ENCODE measurements around the gene KIF26A.

KIF26A gene

GRCh38 chr14:104190396-104191000, 52.1 kb downstream of the KIF26A start:
- no peak overlapping the region for H3K9ac ChIP-seq (ENCODE audit: low read length)
- no peak overlapping the region for H3K4me3 ChIP-seq (ENCODE audit: low read length)
- H3K4me1 ChIP-seq (ENCODE audit: control insufficient read depth, insufficient read depth, low read length) = no peaks in the 10 kb centered on the region
- H3K27ac ChIP-seq (ENCODE audit: low read depth, low read length) = no peak overlapping the region
- H3K27me3 ChIP-seq (ENCODE audit: control insufficient read depth, insufficient read depth, low read length) = no peaks in the 10 kb centered on the region
- H3K36me3 ChIP-seq (ENCODE audit: control insufficient read depth, insufficient read depth, low read length) = no peaks in the 10 kb centered on the region

DNA sequence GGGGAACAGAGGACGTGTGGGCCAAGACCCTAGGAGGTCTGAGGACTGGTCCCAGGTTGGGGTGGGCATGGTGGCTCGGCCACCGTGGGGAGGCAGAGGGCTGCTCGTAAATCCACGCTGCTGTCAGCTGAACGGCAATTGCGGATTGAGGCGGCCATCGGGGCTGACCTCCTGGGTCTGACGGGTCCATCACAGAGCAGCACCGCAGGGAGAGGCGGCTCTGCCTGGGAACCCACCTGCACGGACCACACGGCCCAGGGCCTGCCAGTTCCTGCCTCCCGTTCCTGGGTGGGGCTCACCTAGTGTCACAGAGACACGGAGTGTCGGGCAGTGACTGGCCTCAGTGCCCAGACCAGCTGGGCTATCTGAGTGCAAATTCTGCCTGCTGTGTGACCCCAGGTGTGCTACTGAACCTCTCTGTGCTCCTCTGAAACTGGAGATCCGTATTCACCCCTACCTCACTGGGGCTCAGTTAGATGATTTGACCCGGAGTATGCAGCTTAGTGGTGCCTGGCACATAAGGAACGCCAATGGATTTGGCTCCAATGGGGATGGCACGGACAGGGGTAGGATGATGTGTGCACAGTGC, 53.1 kb downstream of the KIF26A start:
- Histone ChIP-seq H3K4me3 (ENCODE audit: low read length) (no peak overlapping the region), H3K4me1 (ENCODE audit: control insufficient read depth, insufficient read depth, low read length) (no peaks in the 10 kb centered on the region), H3K36me3 (ENCODE audit: control insufficient read depth, insufficient read depth, low read length) (no peaks in the 10 kb centered on the region), H3K27ac (ENCODE audit: low read depth, low read length) (no peak overlapping the region), H3K27me3 (ENCODE audit: control insufficient read depth, insufficient read depth, low read length) (no peaks in the 10 kb centered on the region), H3K9ac (ENCODE audit: low read length) (no peak overlapping the region)

GRCh38 chr14:104192146-104192882, 53.9 kb downstream of the KIF26A start:
- Histone ChIP-seq H3K27ac (ENCODE audit: low read depth, low read length) (no peak overlapping the region), H3K9ac (ENCODE audit: low read length) (no peak overlapping the region), H3K36me3 (ENCODE audit: control insufficient read depth, insufficient read depth, low read length) (no peaks in the 10 kb centered on the region), H3K27me3 (ENCODE audit: control insufficient read depth, insufficient read depth, low read length) (no peaks in the 10 kb centered on the region), H3K4me1 (ENCODE audit: control insufficient read depth, insufficient read depth, low read length) (no peaks in the 10 kb centered on the region), H3K4me3 (ENCODE audit: low read length) (no peak overlapping the region)

GRCh38 chr14:104192883-104193245, 54.5 kb downstream of the KIF26A start:
- Histone ChIP-seq H3K9ac (ENCODE audit: low read length) (no peak overlapping the region), H3K4me3 (ENCODE audit: low read length) (no peak overlapping the region), H3K27me3 (ENCODE audit: control insufficient read depth, insufficient read depth, low read length) (no peaks in the 10 kb centered on the region), H3K36me3 (ENCODE audit: control insufficient read depth, insufficient read depth, low read length) (no peaks in the 10 kb centered on the region), H3K4me1 (ENCODE audit: control insufficient read depth, insufficient read depth, low read length) (no peaks in the 10 kb centered on the region), H3K27ac (ENCODE audit: low read depth, low read length) (no peak overlapping the region)

DNA sequence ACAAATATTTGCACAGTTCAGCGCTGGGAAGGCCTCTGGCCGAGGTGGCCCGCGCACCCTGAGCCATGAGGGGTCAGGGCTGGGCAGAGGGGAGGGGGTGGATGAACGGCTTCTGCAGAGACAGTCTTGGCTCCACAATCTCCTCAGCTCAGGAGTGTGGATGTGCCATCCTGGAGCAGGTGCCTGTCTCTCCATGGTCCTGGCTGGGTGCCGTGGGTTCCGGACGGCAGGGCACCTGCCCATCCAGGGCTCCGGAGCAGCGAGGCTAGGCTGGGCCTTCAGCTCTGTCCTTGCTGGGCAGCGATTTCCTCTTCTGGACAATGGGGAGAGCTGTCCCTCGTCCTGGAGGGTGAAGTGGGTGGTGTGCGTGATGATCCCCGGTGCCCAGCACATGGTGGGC, 55.6 kb downstream of the KIF26A start:
- H3K27me3 ChIP-seq (ENCODE audit: control insufficient read depth, insufficient read depth, low read length) = no peaks in the 10 kb centered on the region

GRCh38 chr14:104194716-104195115, 56.3 kb downstream of the KIF26A start:
- H3K36me3 ChIP-seq (ENCODE audit: control insufficient read depth, insufficient read depth, low read length) = no peaks in the 10 kb centered on the region
- no peak overlapping the region for H3K27ac ChIP-seq (ENCODE audit: low read depth, low read length)
- H3K9ac ChIP-seq (ENCODE audit: low read length) = no peak overlapping the region
- H3K4me1 ChIP-seq (ENCODE audit: control insufficient read depth, insufficient read depth, low read length) = no peaks in the 10 kb centered on the region
- H3K4me3 ChIP-seq (ENCODE audit: low read length) = no peak overlapping the region
- H3K27me3 ChIP-seq (ENCODE audit: control insufficient read depth, insufficient read depth, low read length) = no peaks in the 10 kb centered on the region

More for the DNA sequence above, 55.6 kb downstream of the KIF26A start:
- H3K4me1 ChIP-seq (ENCODE audit: control insufficient read depth, insufficient read depth, low read length) = no peaks in the 10 kb centered on the region
- no peaks in the 10 kb centered on the region for H3K36me3 ChIP-seq (ENCODE audit: control insufficient read depth, insufficient read depth, low read length)
- H3K27ac ChIP-seq (ENCODE audit: low read depth, low read length) = no peak overlapping the region
- H3K9ac ChIP-seq (ENCODE audit: low read length) = no peak overlapping the region
- H3K4me3 ChIP-seq (ENCODE audit: low read length) = no peak overlapping the region

- no peaks in the 10 kb centered on the region for H3K4me1 ChIP-seq (ENCODE audit: control insufficient read depth, insufficient read depth, low read length)
- H3K4me3 ChIP-seq (ENCODE audit: low read length) = no peak overlapping the region
- H3K27ac ChIP-seq (ENCODE audit: low read depth, low read length) = no peak overlapping the region
- H3K36me3 ChIP-seq (ENCODE audit: control insufficient read depth, insufficient read depth, low read length) = no peaks in the 10 kb centered on the region
- no peaks in the 10 kb centered on the region for H3K27me3 ChIP-seq (ENCODE audit: control insufficient read depth, insufficient read depth, low read length)
- H3K9ac ChIP-seq (ENCODE audit: low read length) = no peak overlapping the region
Measured at GRCh38 chr14:104195361-104195760, 57.0 kb downstream of the KIF26A start.

DNA sequence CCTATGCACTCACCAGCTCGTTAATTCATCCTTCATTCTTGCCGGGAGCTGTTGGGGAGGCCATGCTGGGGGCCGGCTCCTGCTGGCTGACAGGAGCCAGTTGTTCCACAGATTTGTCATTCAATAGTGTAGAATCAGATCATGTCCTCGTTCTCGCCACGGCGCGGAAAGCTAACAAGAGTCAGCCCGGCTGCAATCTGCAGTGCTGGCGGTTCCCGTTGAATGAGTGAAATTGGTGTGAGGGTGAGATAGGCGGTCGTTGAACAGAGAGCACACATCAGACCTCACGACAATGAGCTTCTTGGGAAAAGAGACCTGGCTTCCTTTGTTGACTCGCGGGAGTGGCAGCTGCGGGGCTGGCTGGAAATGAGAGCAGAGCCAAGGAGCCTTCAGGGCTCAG, 57.5 kb downstream of the KIF26A start:
- H3K27me3 ChIP-seq (ENCODE audit: control insufficient read depth, insufficient read depth, low read length) = no peaks in the 10 kb centered on the region
- H3K27ac ChIP-seq (ENCODE audit: low read depth, low read length) = no peak overlapping the region
- no peaks in the 10 kb centered on the region for H3K36me3 ChIP-seq (ENCODE audit: control insufficient read depth, insufficient read depth, low read length)
- H3K4me1 ChIP-seq (ENCODE audit: control insufficient read depth, insufficient read depth, low read length) = no peaks in the 10 kb centered on the region
- no peak overlapping the region for H3K4me3 ChIP-seq (ENCODE audit: low read length)
- H3K9ac ChIP-seq (ENCODE audit: low read length) = no peak overlapping the region

GRCh38 chr14:104196461-104197140, 58.2 kb downstream of the KIF26A start:
- Histone ChIP-seq H3K36me3 (ENCODE audit: control insufficient read depth, insufficient read depth, low read length) (no peaks in the 10 kb centered on the region), H3K4me1 (ENCODE audit: control insufficient read depth, insufficient read depth, low read length) (no peaks in the 10 kb centered on the region), H3K4me3 (ENCODE audit: low read length) (no peak overlapping the region), H3K27ac (ENCODE audit: low read depth, low read length) (no peak overlapping the region), H3K9ac (ENCODE audit: low read length) (no peak overlapping the region), H3K27me3 (ENCODE audit: control insufficient read depth, insufficient read depth, low read length) (no peaks in the 10 kb centered on the region)

GRCh38 chr14:104197449-104198247, 59.3 kb downstream of the KIF26A start:
- Histone ChIP-seq H3K36me3 (ENCODE audit: control insufficient read depth, insufficient read depth, low read length) (no peaks in the 10 kb centered on the region), H3K27ac (ENCODE audit: low read depth, low read length) (no peak overlapping the region), H3K9ac (ENCODE audit: low read length) (no peak overlapping the region), H3K4me1 (ENCODE audit: control insufficient read depth, insufficient read depth, low read length) (no peaks in the 10 kb centered on the region), H3K27me3 (ENCODE audit: control insufficient read depth, insufficient read depth, low read length) (no peaks in the 10 kb centered on the region), H3K4me3 (ENCODE audit: low read length) (no peak overlapping the region)

GRCh38 chr14:104199266-104199895, 61.0 kb downstream of the KIF26A start:
- Histone ChIP-seq H3K4me3 (ENCODE audit: low read length) (no peak overlapping the region), H3K27ac (ENCODE audit: low read depth, low read length) (no peak overlapping the region), H3K4me1 (ENCODE audit: control insufficient read depth, insufficient read depth, low read length) (no peaks in the 10 kb centered on the region), H3K36me3 (ENCODE audit: control insufficient read depth, insufficient read depth, low read length) (no peaks in the 10 kb centered on the region), H3K9ac (ENCODE audit: low read length) (no peak overlapping the region), H3K27me3 (ENCODE audit: control insufficient read depth, insufficient read depth, low read length) (no peaks in the 10 kb centered on the region)

GRCh38 chr14:104200106-104200505, 61.7 kb downstream of the KIF26A start:
- no peaks in the 10 kb centered on the region for H3K36me3 ChIP-seq (ENCODE audit: control insufficient read depth, insufficient read depth, low read length)
- no peak overlapping the region for H3K4me3 ChIP-seq (ENCODE audit: low read length)
- H3K4me1 ChIP-seq (ENCODE audit: control insufficient read depth, insufficient read depth, low read length) = no peaks in the 10 kb centered on the region
- no peaks in the 10 kb centered on the region for H3K27me3 ChIP-seq (ENCODE audit: control insufficient read depth, insufficient read depth, low read length)
- no peak overlapping the region for H3K9ac ChIP-seq (ENCODE audit: low read length)
- H3K27ac ChIP-seq (ENCODE audit: low read depth, low read length) = no peak overlapping the region
